Measurements from ENCODE around the gene EXOC3L1. TPM values are rescaled to one million over a fixed set of nuclear protein-coding genes. Genes with fewer than 3 reads are reported as not detected.

EXOC3L1 gene
- total RNA-seq, 1 donor from 2014 or later: 2.5 TPM

- Histone ChIP-seq H3K4me1 (peaks cover 30% of the 10 kb centered on the region), H3K27ac (no peak overlapping the region), H3K9me3 (no peaks in the 10 kb centered on the region), H3K4me3 (no peak overlapping the region), H3K36me3 (peaks cover 3 to 17% of the 10 kb centered on the region in 2 donors), H3K27me3 (no peaks in the 10 kb centered on the region)
- intact Hi-C loops (cut with DNase I): loop anchor here (5.0 kb wide), 1 partner anchor 173 kb away; no protein-coding TSS in a partner anchor
- no peak for TF ChIP-seq CTCF (IDR thresholded peaks at IDR 0.05)
- no peak for DNase-seq (ENCODE audit: extremely low spot score in 2 of 2)
Observed at GRCh38 chr16:67190448-67191399, 788 bp upstream of the EXOC3L1 start.

- no peaks in the 10 kb centered on the region for H3K27me3 ChIP-seq
- TF ChIP-seq POLR2A (IDR thresholded peaks at IDR 0.05): no peak
- TF ChIP-seq POLR2AphosphoS5 (IDR thresholded peaks at IDR 0.05; ENCODE audit: insufficient read depth in 1 of 2, low read depth in 1 of 2): no peak
- TF ChIP-seq CTCF (IDR thresholded peaks at IDR 0.05): no peak
- DNase-seq (ENCODE audit: extremely low spot score in 2 of 2): no peak
- peaks cover 38% of the 10 kb centered on the region for H3K4me1 ChIP-seq
- intact Hi-C loops (cut with DNase I): loop anchor here (5.0 kb wide), 1 partner anchor 36 kb away; the partner anchor contains the start of gene B3GNT9
- H3K36me3 ChIP-seq: no peaks in the 10 kb centered on the region
- H3K27ac ChIP-seq: no peak overlapping the region
- H3K9me3 ChIP-seq: no peaks in the 10 kb centered on the region
- no peak overlapping the region for H3K4me3 ChIP-seq
Observed at GRCh38 chr16:67188798-67189197, 1.1 kb downstream of the EXOC3L1 start.

DNA sequence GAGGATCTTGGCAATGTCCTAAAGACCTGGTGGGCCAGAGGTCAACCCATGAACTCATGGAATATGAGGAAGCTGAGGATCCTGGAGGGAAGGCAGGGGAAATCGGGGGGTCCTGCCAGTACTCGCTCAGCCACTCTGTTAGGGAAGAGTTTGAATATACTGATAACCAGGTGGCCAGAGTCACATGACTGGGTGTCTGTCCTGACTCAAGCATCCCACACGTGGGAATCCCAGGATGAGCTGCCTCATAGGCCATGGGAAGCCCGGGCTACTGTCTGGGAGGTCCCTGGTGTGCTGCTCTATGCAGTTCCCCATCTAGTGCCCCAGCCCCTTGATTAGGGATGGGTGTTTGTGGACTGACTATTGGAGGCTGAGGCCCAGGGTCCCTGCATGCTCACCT is 1.6 kb downstream of the EXOC3L1 start:
- TF ChIP-seq POLR2A (IDR thresholded peaks at IDR 0.05) (no peak), CTCF (IDR thresholded peaks at IDR 0.05) (no peak)

DNA sequence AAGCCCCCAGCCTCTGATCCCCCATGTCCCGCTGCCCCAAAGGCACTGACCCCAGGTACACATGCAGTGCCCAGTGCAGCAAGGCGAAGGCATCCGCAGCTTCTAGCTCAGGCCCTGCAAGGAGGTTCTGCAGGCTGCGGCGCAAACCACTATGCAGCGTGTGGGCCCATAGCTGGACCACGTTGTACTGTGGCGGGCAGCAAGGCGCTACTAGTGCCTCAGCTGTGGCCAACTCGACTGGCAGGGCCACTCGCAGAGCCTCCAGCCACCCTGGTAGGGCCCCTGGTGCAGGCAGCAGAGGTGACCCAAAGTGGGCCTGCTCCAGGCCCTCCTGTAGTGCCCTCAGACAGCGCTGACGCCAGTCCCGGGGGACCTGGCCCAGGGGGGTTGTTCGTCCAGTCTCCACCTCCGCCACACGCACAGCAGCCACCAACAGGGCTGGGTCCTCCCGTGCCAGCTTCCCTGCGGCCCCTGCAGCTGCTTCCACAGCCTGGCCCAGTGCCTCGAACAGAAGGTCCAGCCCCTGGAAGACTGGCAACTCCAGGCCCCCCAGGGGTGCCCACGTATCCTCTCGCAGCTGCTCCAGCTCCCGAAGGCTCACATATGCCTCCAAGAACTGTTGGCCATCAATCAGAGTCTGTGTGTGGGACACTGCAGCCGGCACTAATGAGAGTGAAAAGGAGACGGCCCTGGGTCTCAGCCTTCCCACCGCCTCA is 2.6 kb downstream of the EXOC3L1 start:
- TF ChIP-seq CTCF (IDR thresholded peaks at IDR 0.05) (no peak), POLR2AphosphoS5 (IDR thresholded peaks at IDR 0.05; ENCODE audit: insufficient read depth in 1 of 2, low read depth in 1 of 2) (no peak), POLR2A (IDR thresholded peaks at IDR 0.05) (no peak)
- no peak for DNase-seq (ENCODE audit: extremely low spot score in 2 of 2)
- Histone ChIP-seq H3K36me3 (no peaks in the 10 kb centered on the region), H3K27me3 (no peaks in the 10 kb centered on the region), H3K4me1 (peaks cover 31% of the 10 kb centered on the region), H3K4me3 (no peak overlapping the region), H3K27ac (no peak overlapping the region), H3K9me3 (no peaks in the 10 kb centered on the region)
- intact Hi-C loops (cut with DNase I): loop anchor here (5.0 kb wide), 1 partner anchor 35 kb away; the partner anchor contains the start of gene B3GNT9

More for the DNA sequence above, 1.6 kb downstream of the EXOC3L1 start:
- intact Hi-C loops (cut with DNase I): loop anchor here (5.0 kb wide), 1 partner anchor 36 kb away; the partner anchor contains the start of gene B3GNT9
- H3K4me1 ChIP-seq: peaks cover 33% of the 10 kb centered on the region
- H3K4me3 ChIP-seq: no peak overlapping the region
- H3K36me3 ChIP-seq: no peaks in the 10 kb centered on the region
- no peak overlapping the region for H3K27ac ChIP-seq
- no peak for DNase-seq (ENCODE audit: extremely low spot score in 2 of 2)
- no peaks in the 10 kb centered on the region for H3K9me3 ChIP-seq
- no peaks in the 10 kb centered on the region for H3K27me3 ChIP-seq

All from vagina (tissue), 2 donors.